HUES6 (cell line): ENCODE measurements around the gene ZNF77.

ENCODE experiments used
- H3K27ac ChIP-seq: 2 replicates; pipeline ENCODE4 v1.7.0; 2013; ENCODE audit warnings: low read depth, mild to moderate bottlenecking, low read length, inconsistent platforms
- H3K27me3 ChIP-seq: 2 replicates; pipeline ENCODE4 v1.6.1; 2013; ENCODE audit warnings: low read length; ENCODE audit not compliant: control insufficient read depth, insufficient read depth
- H3K36me3 ChIP-seq: 2 replicates; pipeline ENCODE4 v1.6.1; 2013; ENCODE audit warnings: low read length; ENCODE audit not compliant: control insufficient read depth, insufficient read depth
- H3K4me1 ChIP-seq: 2 replicates; pipeline ENCODE4 v1.6.1; 2013; ENCODE audit warnings: low read length; ENCODE audit not compliant: control insufficient read depth, insufficient read depth
- H3K4me3 ChIP-seq: 2 replicates; pipeline ENCODE4 v1.5.1; 2013; ENCODE audit warnings: low read depth, low read length
- H3K9ac ChIP-seq: one replicate; pipeline ENCODE4 v1.6.1; 2013; ENCODE audit warnings: mild to moderate bottlenecking, low read length
- H3K9me3 ChIP-seq: 2 replicates; pipeline ENCODE4 v1.6.1; 2013; ENCODE audit warnings: low read depth, low read length; ENCODE audit not compliant: control insufficient read depth, insufficient read depth

Gene ZNF77

GRCh38 chr19:2888731-2889224 lies 56.0 kb downstream of the ZNF77 start:
- peaks cover 5% of the 10 kb centered on the region; the same call in 1 of the 2 replicates for H3K9me3 ChIP-seq
- H3K36me3 ChIP-seq: no peaks in the 10 kb centered on the region
- H3K27me3 ChIP-seq: no peaks in the 10 kb centered on the region
- H3K27ac ChIP-seq: no peak overlapping the region
- no peak overlapping the region for H3K4me3 ChIP-seq
- H3K9ac ChIP-seq: no peak overlapping the region
- H3K4me1 ChIP-seq: no peaks in the 10 kb centered on the region

- Histone ChIP-seq H3K27ac (no peak overlapping the region), H3K36me3 (no peaks in the 10 kb centered on the region), H3K27me3 (no peaks in the 10 kb centered on the region), H3K4me3 (no peak overlapping the region), H3K9me3 (peaks cover 3% of the 10 kb centered on the region), H3K9ac (no peak overlapping the region), H3K4me1 (no peaks in the 10 kb centered on the region)
Measured at GRCh38 chr19:2887391-2887914, 57.3 kb downstream of the ZNF77 start.

GRCh38 chr19:2885736-2886135 lies 59.0 kb downstream of the ZNF77 start:
- Histone ChIP-seq H3K4me3 (no peak overlapping the region), H3K27ac (no peak overlapping the region), H3K27me3 (no peaks in the 10 kb centered on the region), H3K9me3 (peaks cover 7% of the 10 kb centered on the region), H3K36me3 (no peaks in the 10 kb centered on the region), H3K4me1 (no peaks in the 10 kb centered on the region), H3K9ac (no peak overlapping the region)

GRCh38 chr19:2883686-2884439 lies 60.9 kb downstream of the ZNF77 start:
- Histone ChIP-seq H3K4me1 (no peaks in the 10 kb centered on the region), H3K27me3 (no peaks in the 10 kb centered on the region), H3K4me3 (no peak overlapping the region), H3K9ac (no peak overlapping the region), H3K9me3 (peaks cover 15% of the 10 kb centered on the region), H3K27ac (no peak overlapping the region), H3K36me3 (no peaks in the 10 kb centered on the region)
